B cell (primary cell): ENCODE data around the gene GPLD1. TPM values are rescaled to one million over a fixed set of nuclear protein-coding genes. Genes with fewer than 3 reads are reported as not detected.

ENCODE experiments used
- ATAC-seq: fragments of 200-7000 bp; cut with Tn5 transposase; one replicate; pipeline ENCODE4 v1.10.0; 2021; ENCODE audit warnings: low read depth, mild to moderate bottlenecking, moderate number of reproducible peaks, moderate library complexity
- CTCF ChIA-PET: fragments of 350-600 bp; sonication (Branson Sonifier 250); formaldehyde crosslinking; loops from one replicate; lab custom pipeline; 2021; ENCODE audit warnings: antibody characterized with exemption, inconsistent platforms; lab: Charles Lee
- POLR2A ChIA-PET: fragments of 350-600 bp; sonication (Branson Sonifier 250); formaldehyde crosslinking; loops from one replicate; lab custom pipeline; 2021; ENCODE audit warnings: antibody characterized with exemption; lab: Charles Lee
- DNase-seq: peaks from one replicate; pipeline ENCODE4 v3.0.0; 2013
- H2AFZ ChIP-seq: 2 replicates; pipeline ENCODE4 v1.6.1; 2012; ENCODE audit warnings: mild to moderate bottlenecking, low read depth, low read length; ENCODE audit not compliant: insufficient read depth, poor library complexity, severe bottlenecking
- H3K27ac ChIP-seq, 2 donors: 1 replicate in 1 of 2; 2 replicates in 1 of 2; pipeline ENCODE4 v1.5.1; 2012 to 2013; ENCODE audit warnings: low read length in 2 of 2, mild to moderate bottlenecking in 2 of 2, moderate library complexity in 1 of 2
- H3K27me3 ChIP-seq, 4 experiments: fragments of 200-600 bp in 1 of 4; sonication (generic) in 1 of 4; replicated peaks in 1 of 4; 1 replicate in 2 of 4; 2 replicates in 2 of 4; pipeline versions ENCODE4 v1.6.1 to v1.7.0; 2013 to 2016; ENCODE audit warnings: low read length in 3 of 4, mild to moderate bottlenecking in 2 of 4, mixed read lengths in 1 of 4, moderate library complexity in 1 of 4; ENCODE audit not compliant: insufficient read depth in 4 of 4, control insufficient read depth in 3 of 4; ENCODE audit errors: control extremely low read depth in 1 of 4
- H3K36me3 ChIP-seq, 2 experiments: replicated peaks in 1 of 2; 1 replicate in 1 of 2; 2 replicates in 1 of 2; pipeline versions ENCODE4 v1.6.1 to v1.7.1; 2013; ENCODE audit warnings: low read length in 1 of 2; ENCODE audit not compliant: insufficient read depth in 2 of 2, control insufficient read depth in 1 of 2; ENCODE audit errors: control extremely low read depth in 1 of 2, extremely low read depth in 1 of 2
- H3K4me1 ChIP-seq, 2 donors: fragments of 200-600 bp in 1 of 2; sonication (generic) in 1 of 2; 1 replicate in 1 of 2; 2 replicates in 1 of 2; pipeline versions ENCODE4 v1.5.1 to v1.6.1; 2013 to 2017; ENCODE audit warnings: low read length in 2 of 2; ENCODE audit not compliant: control insufficient read depth in 2 of 2, insufficient read depth in 2 of 2
- H3K4me2 ChIP-seq: replicated peaks from 2 replicates; pipeline ENCODE3; 2012; ENCODE audit warnings: mild to moderate bottlenecking, low read depth, low read length; ENCODE audit not compliant: poor library complexity, severe bottlenecking
- H3K4me3 ChIP-seq, 5 experiments: fragments of 200-600 bp in 1 of 5; sonication (generic) in 1 of 5; 1 replicate in 3 of 5; 2 replicates in 2 of 5; pipeline versions ENCODE4 v1.5.1 to v1.7.0; 2011 to 2016; ENCODE audit warnings: low read length in 4 of 5, mild to moderate bottlenecking in 4 of 5, low read depth in 2 of 5, control low read depth in 1 of 5, moderate library complexity in 1 of 5; ENCODE audit not compliant: insufficient read depth in 1 of 5; ENCODE audit errors: control extremely low read depth in 1 of 5, extremely low read depth in 1 of 5
- H3K79me2 ChIP-seq: fragments of 200-600 bp; sonication (generic); one replicate; pipeline ENCODE4 v1.6.0; 2016; ENCODE audit warnings: low read length; ENCODE audit not compliant: control insufficient read depth, insufficient read depth
- H3K9ac ChIP-seq: fragments of 200-600 bp; sonication (generic); 2 replicates; pipeline ENCODE4 v1.6.1; 2017; ENCODE audit warnings: mild to moderate bottlenecking, low read length, moderate library complexity
- H3K9me3 ChIP-seq, 3 donors: one replicate each; pipeline versions ENCODE4 v1.6.1 to v1.7.1; 2013; ENCODE audit warnings: low read length in 2 of 3; ENCODE audit not compliant: control insufficient read depth in 2 of 3, insufficient read depth in 1 of 3; ENCODE audit errors: control extremely low read depth in 1 of 3
- H4K20me1 ChIP-seq: 2 replicates; pipeline ENCODE4 v1.6.0; 2012; ENCODE audit warnings: mild to moderate bottlenecking, low read length; ENCODE audit not compliant: insufficient read depth, control insufficient read depth, poor library complexity, severe bottlenecking
- H3K27ac Mint-ChIP-seq: one replicate; pipeline ENCODE4 v1.8.0; 2021; ENCODE audit warnings: mixed read lengths
- H3K27me3 Mint-ChIP-seq: one replicate; pipeline ENCODE4 v1.8.0; 2021; ENCODE audit warnings: mixed read lengths
- H3K4me1 Mint-ChIP-seq: one replicate; pipeline ENCODE4 v1.8.0; 2021; ENCODE audit warnings: mixed read lengths
- H3K4me3 Mint-ChIP-seq: one replicate; pipeline ENCODE4 v1.8.0; 2021; ENCODE audit warnings: mixed read lengths
- H3K9me3 Mint-ChIP-seq: one replicate; pipeline ENCODE4 v1.8.0; 2022; ENCODE audit warnings: mixed read lengths; ENCODE audit not compliant: insufficient read depth
- CTCF ChIP-seq: fragments of 200-600 bp; IDR thresholded peaks from one replicate; pipeline ENCODE4 v1.8.0; 2022; ENCODE audit warnings: antibody characterized with exemption, mild to moderate bottlenecking
- EZH2 ChIP-seq: IDR thresholded peaks from 2 replicates; pipeline ENCODE4 v1.6.1; 2012; ENCODE audit warnings: borderline replicate concordance, low read depth, mild to moderate bottlenecking, moderate library complexity, low read length; ENCODE audit not compliant: insufficient read depth, poor library complexity, severe bottlenecking
- WGBS: methylation state at CpG from one replicate; pipeline ENCODE4 v1.1.5; 2013; ENCODE audit warnings: missing lambda C conversion rate; ENCODE audit not compliant: insufficient coverage; 5-methylcytosine and 5-hydroxymethylcytosine counted together
- intact Hi-C: fragments of 100-400 bp; cut with micrococcal nuclease; formaldehyde crosslinking; loops from one replicate; pipeline ENCODE4 v1.10.0; 2022
- polyA plus RNA-seq: library from polyadenylated mRNA; depleted of rRNA; stranded (reverse); fragments of >200 nt; gene quantifications from 2 replicates; pipeline ENCODE4 v1.2.3, GENCODE V29; 2012
- total RNA-seq, 2 donors: library from RNA; stranded (reverse); fragments of 120-200 nt in 1 of 2; gene quantifications; 1 replicate in 1 of 2; 2 replicates in 1 of 2; pipeline versions ENCODE4 v1.2.3 to v1.2.4, GENCODE V29; 2013 to 2022

GPLD1 gene
- total and polyA plus RNA-seq, 2 donors (not counting 1 experiment from before 2014, with no cell fraction given), result 1.9 to 7.0 TPM

DNA sequence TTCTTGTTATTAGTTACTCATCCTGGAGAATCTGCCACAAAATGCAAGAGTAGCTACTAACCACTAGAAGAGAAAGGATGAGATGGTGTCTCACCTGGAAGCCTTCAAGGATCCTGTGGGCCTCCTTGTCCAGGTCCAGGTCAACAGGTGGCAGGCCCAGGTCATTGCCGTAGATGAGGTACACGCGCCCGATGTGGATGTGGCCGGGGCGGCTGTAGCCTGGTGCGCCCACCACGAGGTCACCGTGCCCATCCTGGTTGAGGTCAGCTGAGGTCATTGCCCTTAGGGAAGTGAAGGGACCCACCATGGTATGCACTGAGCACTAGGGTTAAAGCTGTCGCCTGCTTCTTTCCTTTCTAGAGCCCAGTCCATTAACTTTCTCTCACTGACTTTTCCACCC lies 35.5 kb downstream of the GPLD1 start:
- Histone ChIP-seq H3K27me3 (no peaks in the 10 kb centered on the region), H2AFZ (no peak overlapping the region), H3K9ac (no peak overlapping the region), H3K27ac (no peak overlapping the region), H3K79me2 (no peaks in the 10 kb centered on the region), H3K9me3 (no peaks in the 10 kb centered on the region), H3K36me3 (no peaks in the 10 kb centered on the region), H3K4me1 (no peaks in the 10 kb centered on the region), H3K4me3 (no peak overlapping the region), H4K20me1 (no peaks in the 10 kb centered on the region), H3K4me2 (no peak overlapping the region)
- Mint-ChIP-seq H3K9me3 (no peaks in the 10 kb centered on the region), H3K4me1 (no peaks in the 10 kb centered on the region), H3K4me3 (no peak overlapping the region), H3K27ac (no peak overlapping the region), H3K27me3 (no peaks in the 10 kb centered on the region)
- DNase-seq, result no peak
- ChIA-PET CTCF (no interaction called here), POLR2A (no interaction called here)
- ATAC-seq, result no peak
- intact Hi-C loops, result no loop called here
- 93% methylated on average over 9 of the region's 10 CpGs for WGBS
- no peak for TF ChIP-seq CTCF
- TF ChIP-seq EZH2, result no peak

GRCh38 chr6:24451581-24452388 lies 37.6 kb downstream of the GPLD1 start:
- ATAC-seq (no peak), DNase-seq (no peak)
- Mint-ChIP-seq H3K4me1 (no peaks in the 10 kb centered on the region), H3K4me3 (no peak overlapping the region), H3K27ac (no peak overlapping the region), H3K27me3 (no peaks in the 10 kb centered on the region), H3K9me3 (no peaks in the 10 kb centered on the region)
- Histone ChIP-seq H3K4me1 (no peaks in the 10 kb centered on the region), H3K36me3 (no peaks in the 10 kb centered on the region), H3K27me3 (no peaks in the 10 kb centered on the region), H3K4me2 (no peak overlapping the region), H4K20me1 (no peaks in the 10 kb centered on the region), H3K27ac (no peak overlapping the region), H3K4me3 (no peak overlapping the region), H3K79me2 (no peaks in the 10 kb centered on the region), H3K9ac (no peak overlapping the region), H2AFZ (no peak overlapping the region), H3K9me3 (no peaks in the 10 kb centered on the region)
- 86% methylated on average over 10 of the region's 13 CpGs for WGBS
- CTCF ChIA-PET, result no interaction called here
- TF ChIP-seq CTCF (no peak), EZH2 (no peak)
- intact Hi-C loops, result no loop called here
- POLR2A ChIA-PET, result no interaction called here
